ENCODE data around the gene PRORP.
"Not testable (repeated sequence)": the region's sequence is repeated elsewhere in the genome, so short reads cannot be mapped to it uniquely, and the experiment has no call there.

Gene PRORP

GRCh38 chr14:35121887-35122695 is at the start of gene PRORP, which contains the start of gene PPP2R3C:
TSS of gene PRORP (plus strand) at chr14:35122552. CDS start at chr14:35123246, 694 bp downstream.
TSS of gene PPP2R3C (minus strand) at chr14:35121990. CDS start at chr14:35121959, 31 bp downstream.
- DNase-seq: peak; percentile 92

- no peak for DNase-seq
These were observed 48.9 kb upstream of the PRORP start for GRCh38 chr14:35073486-35073885.

- DNase-seq: no peak
These were observed 44.3 kb upstream of the PRORP start for GRCh38 chr14:35078082-35078481.

- no peak for DNase-seq
These were observed 42.6 kb upstream of the PRORP start for GRCh38 chr14:35079742-35080141.

- DNase-seq: no peak
These were observed 38.7 kb upstream of the PRORP start for GRCh38 chr14:35083530-35084150.

GRCh38 chr14:35085441-35085840 is 36.9 kb upstream of the PRORP start:
- DNase-seq: no peak

GRCh38 chr14:35088514-35088913 is 33.8 kb upstream of the PRORP start:
- DNase-seq: no peak

GRCh38 chr14:35094645-35095044 is 27.7 kb upstream of the PRORP start:
- DNase-seq: not testable (repeated sequence)

- DNase-seq: no peak
These were observed 14.5 kb upstream of the PRORP start for GRCh38 chr14:35107866-35108265.

GRCh38 chr14:35112641-35113040 is 9.7 kb upstream of the PRORP start:
- DNase-seq: no peak

GRCh38 chr14:35113308-35113950 is 8.9 kb upstream of the PRORP start:
- no peak for DNase-seq

- no peak for DNase-seq
These were observed 8.3 kb upstream of the PRORP start for GRCh38 chr14:35114036-35114435.

GRCh38 chr14:35116242-35116641 is 6.1 kb upstream of the PRORP start:
- DNase-seq: no peak

- DNase-seq: no peak
These were observed 5.2 kb upstream of the PRORP start for GRCh38 chr14:35117112-35117511.

GRCh38 chr14:35121026-35121886 is 1.1 kb upstream of the PRORP start:
- peak; percentile 39 to 41 for DNase-seq

GRCh38 chr14:35122696-35123387 is 490 bp downstream of the PRORP start:
- no peak for DNase-seq

- no peak for DNase-seq
These were observed 994 bp downstream of the PRORP start for GRCh38 chr14:35123388-35123703.

GRCh38 chr14:35124127-35124526 is 1.8 kb downstream of the PRORP start:
- no peak for DNase-seq

- DNase-seq: no peak
These were observed 11.4 kb downstream of the PRORP start for GRCh38 chr14:35133542-35134328.

- no peak for DNase-seq
These were observed 12.2 kb downstream of the PRORP start for GRCh38 chr14:35134329-35135123.

GRCh38 chr14:35138585-35138984 is 16.2 kb downstream of the PRORP start:
- DNase-seq: no peak
